Hematopoietic multipotent progenitor cell treated with erythropoietin and hydrocortisone succinate and interleukin-3 and kit ligand, for 8 days (in vitro differentiated cells): ENCODE results near the gene BRD8.
A peak's percentile ranks its signal among the peaks of the same experiment; 100 is the strongest.
"Not testable (repeated sequence)": the region's sequence is repeated elsewhere in the genome, so short reads cannot be mapped to it uniquely, and the experiment has no call there.

Source experiments
- DNase-seq: peaks from one replicate; pipeline ENCODE4 v3.0.0-alpha.2; 2015

BRD8 gene

DNA sequence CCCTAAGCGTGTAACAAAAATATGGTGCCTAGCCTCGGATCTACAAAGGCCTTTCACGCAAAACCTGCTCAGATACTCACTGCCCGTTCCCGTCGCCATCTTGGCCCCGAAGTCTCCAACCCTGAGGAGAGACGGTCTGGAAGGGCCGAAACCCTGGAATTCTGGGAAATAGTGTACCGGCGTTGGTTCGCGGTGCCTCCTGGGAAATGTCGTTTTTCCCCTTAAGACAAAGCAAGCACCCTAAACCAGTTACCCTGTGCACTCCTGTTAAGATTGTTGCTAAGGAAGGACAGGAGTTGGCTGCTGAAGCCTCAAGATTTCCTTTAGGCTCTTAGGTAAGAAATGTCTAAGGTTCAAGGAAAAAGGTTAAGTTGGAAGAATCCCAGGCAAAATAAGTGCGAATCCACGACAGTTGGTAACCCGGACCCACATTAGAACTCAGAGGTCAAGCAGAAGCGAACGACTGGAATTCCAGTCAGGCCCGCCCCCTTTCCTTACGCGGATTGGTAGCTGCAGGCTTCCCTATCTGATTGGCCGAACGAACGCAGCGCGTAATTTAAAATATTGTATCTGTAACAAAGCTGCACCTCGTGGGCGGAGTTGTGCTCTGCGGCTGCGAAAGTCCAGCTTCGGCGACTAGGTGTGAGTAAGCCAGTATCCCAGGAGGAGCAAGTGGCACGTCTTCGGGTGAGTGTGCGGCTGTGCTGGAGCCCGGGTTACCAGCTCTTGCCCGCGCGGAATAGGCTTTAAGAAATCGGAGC is at the start of gene BRD8, which contains the start of gene KIF20A:
BRD8 (minus strand) TSS at position 115 of the 761 bp plus-strand sequence; CDS start at position 99, 16 bp downstream.
KIF20A (plus strand) TSS at position 597 of the 761 bp plus-strand sequence. CDS start 569 bp downstream, outside the sequence.
- peak; percentile 99 for DNase-seq

GRCh38 chr5:138226910-138227309 is 48.5 kb upstream of the BRD8 start:
- no peak for DNase-seq

DNA sequence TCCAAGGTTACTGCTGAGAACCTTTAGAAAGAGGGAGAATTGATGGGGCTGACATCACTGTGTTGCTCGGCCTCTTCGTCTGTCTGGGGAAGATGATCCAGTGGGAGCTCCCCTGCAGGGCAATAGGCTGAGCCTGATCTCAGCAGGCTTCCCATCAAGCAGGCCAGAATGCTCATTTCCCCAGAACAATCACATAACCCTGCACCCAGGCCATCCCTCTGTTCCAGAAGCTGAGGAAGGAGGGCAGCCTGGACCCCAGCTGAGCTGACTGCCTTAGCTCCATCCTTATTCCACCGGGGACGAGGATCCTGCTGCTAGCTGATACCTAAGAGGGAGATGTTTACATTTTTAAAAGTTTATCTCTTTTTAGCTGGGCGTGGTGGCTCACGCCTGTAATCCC is 46.3 kb upstream of the BRD8 start:
- no peak for DNase-seq

DNA sequence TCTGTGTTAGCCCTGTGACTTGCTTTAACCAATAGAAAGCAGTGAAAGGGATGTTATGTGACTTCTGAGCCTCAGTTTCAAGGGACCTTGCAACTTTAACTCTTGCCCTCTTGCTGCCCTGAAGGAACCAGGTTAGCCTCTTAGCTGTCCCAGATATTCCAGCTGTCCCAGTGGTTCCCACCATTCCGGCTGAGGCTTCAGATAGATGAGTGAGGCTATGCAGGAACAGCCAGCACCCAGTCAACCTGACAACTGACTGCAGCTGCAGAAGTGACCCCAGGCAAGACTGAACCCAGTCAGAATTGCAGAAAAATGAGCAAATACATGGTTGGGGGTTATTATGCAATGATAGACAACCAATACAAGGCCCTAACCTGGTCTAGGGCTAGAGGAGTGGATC is 45.1 kb upstream of the BRD8 start:
- DNase-seq, result no peak

GRCh38 chr5:138216799-138217198 is 38.4 kb upstream of the BRD8 start:
- no peak for DNase-seq

- peak; percentile 100 for DNase-seq
Measured at GRCh38 chr5:138213161-138214029, 35.0 kb upstream of the BRD8 start, which contains the start of gene CDC23. Gene CDC23 (minus strand): TSS chr5:138213323. CDS start chr5:138213312, 11 bp downstream.

DNA sequence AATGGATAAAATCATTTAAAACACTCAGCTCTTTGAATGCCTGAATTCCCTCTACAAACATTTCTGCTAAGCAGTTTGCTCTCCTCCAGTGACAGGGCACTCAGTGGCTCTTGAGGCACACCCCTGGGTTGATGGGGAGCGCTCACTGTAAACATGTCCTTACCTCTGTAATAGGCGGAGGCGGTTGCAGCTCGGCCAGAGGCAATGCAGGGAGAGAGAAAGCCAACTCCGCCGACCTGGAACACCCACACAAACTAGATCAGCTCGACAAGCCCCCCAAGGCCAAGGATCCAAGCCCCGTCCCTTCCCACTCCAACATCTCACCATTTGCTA is 34.4 kb upstream of the BRD8 start:
- peak; percentile 29 for DNase-seq

GRCh38 chr5:138210985-138211384 is 32.6 kb upstream of the BRD8 start:
- DNase-seq, result no peak

DNA sequence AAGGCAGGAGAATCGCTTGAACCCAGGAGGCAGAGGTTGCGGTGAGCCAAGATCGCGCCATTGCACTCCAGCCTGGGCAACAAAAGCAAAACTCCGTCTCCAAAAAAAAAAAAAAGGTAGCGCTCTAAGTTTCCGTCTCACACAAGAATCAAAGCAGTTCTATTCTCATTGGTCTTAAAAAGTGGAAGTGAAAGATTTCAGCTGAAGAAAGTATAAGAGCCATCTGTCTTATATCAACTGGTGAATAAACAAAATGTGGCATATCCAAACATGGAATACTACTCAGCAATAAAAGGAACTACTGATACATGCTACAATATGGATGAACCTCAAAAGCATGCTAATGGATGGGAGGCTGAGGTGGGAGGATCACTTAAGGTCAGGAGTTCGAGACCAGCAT is 15.4 kb upstream of the BRD8 start:
- not testable (repeated sequence) for DNase-seq

DNA sequence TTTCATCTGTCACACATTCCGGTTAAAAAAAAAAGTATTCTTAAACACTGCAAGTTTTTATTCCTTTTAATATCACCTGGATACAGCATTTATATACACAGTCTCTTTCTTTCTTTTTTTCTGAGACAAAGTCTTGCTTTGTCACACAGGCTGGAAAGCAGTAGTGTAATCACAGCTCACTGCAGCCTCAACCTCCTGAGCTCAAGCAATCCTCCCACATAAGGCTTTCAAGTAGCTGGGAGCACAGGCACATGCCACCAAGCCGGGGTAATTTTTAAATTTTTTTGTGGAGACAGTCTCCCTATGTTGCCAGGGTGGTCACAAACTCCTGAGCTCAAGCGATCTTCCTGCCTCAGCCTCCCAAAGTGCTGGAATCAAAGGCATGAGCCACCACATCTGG is 14.4 kb upstream of the BRD8 start:
- no peak for DNase-seq

GRCh38 chr5:138188626-138189025 is 10.2 kb upstream of the BRD8 start:
- no peak for DNase-seq

GRCh38 chr5:138186002-138186447 is 7.6 kb upstream of the BRD8 start:
- peak; percentile 28 for DNase-seq

DNA sequence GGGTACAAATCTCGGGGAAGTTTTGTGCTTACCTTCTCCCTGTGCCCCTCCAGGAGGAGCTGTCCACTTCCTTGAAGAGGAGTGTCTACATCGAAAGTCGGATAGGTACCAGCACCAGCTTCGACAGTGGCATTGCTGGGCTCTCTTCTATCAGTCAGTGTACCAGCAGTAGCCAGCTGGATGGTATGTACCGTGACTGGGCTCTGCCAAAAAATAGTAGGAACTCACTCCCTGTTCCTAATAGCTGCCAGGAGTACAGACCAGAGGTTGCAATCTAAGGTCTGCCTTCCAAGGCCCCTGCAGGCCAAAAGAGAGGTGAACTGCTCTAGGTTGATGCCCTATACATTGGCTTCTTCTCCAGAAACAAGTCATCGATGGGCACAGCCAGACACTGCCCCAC is 4.4 kb upstream of the BRD8 start:
- DNase-seq, result no peak

DNA sequence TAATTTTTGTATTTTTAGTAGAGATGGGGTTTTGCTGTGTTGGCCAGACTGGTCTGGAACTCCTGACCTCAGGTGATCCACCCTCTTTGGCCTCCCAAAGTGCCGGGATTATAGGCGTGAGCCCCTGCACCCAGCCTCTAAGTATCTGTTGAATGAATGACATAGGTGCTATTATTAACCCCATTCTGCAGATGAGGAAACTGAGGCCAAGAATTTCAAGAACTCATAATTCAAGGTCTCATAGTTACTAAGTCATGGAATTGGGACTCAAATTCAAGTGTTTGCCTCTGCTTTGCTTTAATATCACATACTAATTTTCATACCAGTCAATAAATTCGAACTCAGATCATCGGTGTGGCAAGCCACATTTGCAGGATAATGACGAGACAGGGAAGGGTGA is 2.4 kb upstream of the BRD8 start:
- DNase-seq, result no peak

GRCh38 chr5:138180183-138180782 is 1.9 kb upstream of the BRD8 start:
- peak; percentile 91 for DNase-seq

- peak; percentile 26 for DNase-seq
Measured at GRCh38 chr5:138179277-138179857, 937 bp upstream of the BRD8 start.

DNA sequence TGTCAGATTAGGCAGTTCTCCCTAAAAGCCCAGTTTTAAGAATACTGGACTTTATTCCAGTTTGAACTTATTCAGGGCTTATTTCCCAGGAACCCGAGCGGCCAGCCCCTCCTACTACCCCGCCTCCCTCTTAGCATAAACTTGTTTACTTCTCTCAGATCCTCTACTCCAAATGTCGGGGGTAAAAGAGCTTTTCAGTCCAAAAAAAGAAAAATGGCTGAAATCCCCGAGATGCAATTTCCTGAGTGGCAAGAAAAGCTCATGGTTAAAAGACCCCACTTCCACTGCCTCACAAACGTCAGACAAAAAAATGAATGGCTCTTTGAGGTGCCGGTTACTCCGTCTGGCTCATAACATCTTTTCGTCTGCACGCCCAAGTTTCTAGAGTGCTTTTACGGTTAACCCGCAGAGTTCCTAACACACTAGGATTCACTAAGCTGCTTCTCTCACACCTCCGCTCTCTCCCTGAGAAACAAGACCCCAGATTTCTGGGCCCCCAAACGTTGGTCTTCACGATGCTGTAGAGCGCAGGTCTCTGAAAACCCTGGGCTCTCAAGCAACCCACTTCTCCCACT is 402 bp downstream of the BRD8 start:
- DNase-seq, result peak; percentile 48

DNA sequence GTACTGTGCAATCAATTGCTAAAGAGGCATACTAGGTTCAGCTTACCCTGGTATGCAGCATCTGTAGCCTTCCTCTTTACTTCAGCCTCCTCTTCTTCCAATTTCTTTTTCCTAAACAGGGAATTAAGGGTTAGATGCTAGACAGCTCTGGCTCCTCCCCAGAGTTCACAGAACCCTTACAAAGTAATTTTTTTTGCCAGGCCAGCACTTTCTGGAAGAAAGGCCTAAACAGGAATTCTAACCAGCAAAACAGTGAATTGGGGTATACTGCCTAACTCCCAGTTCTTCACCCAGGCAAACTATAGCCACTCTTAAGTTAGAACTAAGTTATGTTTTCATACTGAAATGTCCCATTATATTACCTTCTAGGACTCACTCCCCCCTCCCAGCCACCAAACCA is 8.1 kb downstream of the BRD8 start:
- DNase-seq, result no peak

- no peak for DNase-seq
Measured at GRCh38 chr5:138169124-138169523, 9.3 kb downstream of the BRD8 start.

DNA sequence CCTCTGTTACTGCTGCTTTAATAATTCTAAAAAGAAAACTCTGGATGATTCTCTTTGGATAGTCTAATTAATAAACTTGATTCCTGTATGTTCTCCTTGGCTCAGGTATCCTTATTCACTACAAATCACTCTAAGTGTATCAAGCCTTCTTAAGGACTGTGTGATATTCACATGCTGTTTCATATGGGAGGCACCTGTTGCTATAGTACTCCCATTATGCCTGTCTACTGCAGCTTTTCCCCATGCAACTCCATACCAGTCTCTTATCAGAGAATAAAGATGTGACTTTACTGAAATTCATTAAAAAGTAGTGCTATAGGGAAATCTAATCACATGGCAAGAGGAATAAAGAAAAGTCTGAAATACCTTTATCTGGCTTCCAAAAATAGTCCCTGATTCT is 14.7 kb downstream of the BRD8 start:
- no peak for DNase-seq

- no peak for DNase-seq
Measured at GRCh38 chr5:138160706-138161105, 17.7 kb downstream of the BRD8 start.

- no peak for DNase-seq
Measured at GRCh38 chr5:138159666-138160065, 18.8 kb downstream of the BRD8 start.

GRCh38 chr5:138157626-138158025 is 20.8 kb downstream of the BRD8 start:
- DNase-seq, result no peak
